ENCODE data around the gene UBE2I. TPM values are rescaled to one million over a fixed set of nuclear protein-coding genes. Genes with fewer than 3 reads are reported as not detected.

UBE2I gene
- total RNA-seq, 4 donors from 2014 or later: 28.9 to 80.4 (median 41.7) TPM

DNA sequence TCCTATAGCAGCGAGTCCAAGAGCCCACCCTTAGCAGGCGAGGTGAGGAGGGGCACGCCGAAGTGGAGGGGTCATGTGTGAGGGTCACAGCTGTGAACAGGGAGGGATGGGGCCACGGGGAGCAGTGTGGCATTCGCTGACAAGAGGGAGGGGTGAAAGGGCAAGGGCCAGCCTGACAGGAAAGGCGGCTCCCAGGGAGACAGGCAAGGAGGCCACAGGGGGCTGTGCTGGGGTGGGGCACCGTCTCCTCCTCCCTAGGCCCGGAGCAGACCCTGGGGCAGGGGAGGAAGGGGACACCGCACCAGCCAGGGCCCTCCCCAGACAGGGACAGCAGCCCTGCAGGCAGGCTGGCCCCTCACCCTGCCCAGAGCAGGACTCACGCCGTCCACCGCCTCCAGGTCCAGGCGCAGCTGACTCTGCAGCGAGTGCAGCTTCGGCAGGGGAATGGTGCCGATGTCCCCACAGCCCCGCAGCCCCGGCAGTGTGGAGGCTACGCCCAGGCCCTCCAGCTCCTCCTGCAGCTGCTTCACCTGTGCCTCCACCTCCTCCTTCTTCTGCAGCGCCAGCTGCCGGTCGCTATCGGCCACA lies 57.4 kb downstream of the UBE2I start:
- TF ChIP-seq, protein P1, sequence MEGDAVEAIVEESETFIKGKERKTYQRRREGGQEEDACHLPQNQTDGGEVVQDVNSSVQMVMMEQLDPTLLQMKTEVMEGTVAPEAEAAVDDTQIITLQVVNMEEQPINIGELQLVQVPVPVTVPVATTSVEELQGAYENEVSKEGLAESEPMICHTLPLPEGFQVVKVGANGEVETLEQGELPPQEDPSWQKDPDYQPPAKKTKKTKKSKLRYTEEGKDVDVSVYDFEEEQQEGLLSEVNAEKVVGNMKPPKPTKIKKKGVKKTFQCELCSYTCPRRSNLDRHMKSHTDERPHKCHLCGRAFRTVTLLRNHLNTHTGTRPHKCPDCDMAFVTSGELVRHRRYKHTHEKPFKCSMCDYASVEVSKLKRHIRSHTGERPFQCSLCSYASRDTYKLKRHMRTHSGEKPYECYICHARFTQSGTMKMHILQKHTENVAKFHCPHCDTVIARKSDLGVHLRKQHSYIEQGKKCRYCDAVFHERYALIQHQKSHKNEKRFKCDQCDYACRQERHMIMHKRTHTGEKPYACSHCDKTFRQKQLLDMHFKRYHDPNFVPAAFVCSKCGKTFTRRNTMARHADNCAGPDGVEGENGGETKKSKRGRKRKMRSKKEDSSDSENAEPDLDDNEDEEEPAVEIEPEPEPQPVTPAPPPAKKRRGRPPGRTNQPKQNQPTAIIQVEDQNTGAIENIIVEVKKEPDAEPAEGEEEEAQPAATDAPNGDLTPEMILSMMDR (IDR thresholded peaks at IDR 0.05 in 4 of 5, conservative IDR thresholded peaks at IDR 0.05 in 1 of 5): no peak
- TF ChIP-seq POLR2A (IDR thresholded peaks at IDR 0.05): no peak
- in situ Hi-C loops (cut with MboI; ENCODE audit: low sequenced_read_pairs in 4 of 4) (loop anchor here in 1 of 4 donors (10.0 kb wide), 1 partner anchor 48 kb away; the partner anchor contains the start of gene UNKL), intact Hi-C loops (cut with DNase I; ENCODE audit: low total_unique reads) (no loop called here)
- H3K27me3 ChIP-seq: no peaks in the 10 kb centered on the region
- DNase-seq (no peak), ATAC-seq (no peak)
- peaks cover 3 to 63% of the 10 kb centered on the region in 2 donors for H3K36me3 ChIP-seq
- no peaks in the 10 kb centered on the region for H3K9me3 ChIP-seq
- no peak overlapping the region for H3K4me3 ChIP-seq
- H3K4me1 ChIP-seq: no peaks in the 10 kb centered on the region
- no peak overlapping the region for H3K27ac ChIP-seq

DNA sequence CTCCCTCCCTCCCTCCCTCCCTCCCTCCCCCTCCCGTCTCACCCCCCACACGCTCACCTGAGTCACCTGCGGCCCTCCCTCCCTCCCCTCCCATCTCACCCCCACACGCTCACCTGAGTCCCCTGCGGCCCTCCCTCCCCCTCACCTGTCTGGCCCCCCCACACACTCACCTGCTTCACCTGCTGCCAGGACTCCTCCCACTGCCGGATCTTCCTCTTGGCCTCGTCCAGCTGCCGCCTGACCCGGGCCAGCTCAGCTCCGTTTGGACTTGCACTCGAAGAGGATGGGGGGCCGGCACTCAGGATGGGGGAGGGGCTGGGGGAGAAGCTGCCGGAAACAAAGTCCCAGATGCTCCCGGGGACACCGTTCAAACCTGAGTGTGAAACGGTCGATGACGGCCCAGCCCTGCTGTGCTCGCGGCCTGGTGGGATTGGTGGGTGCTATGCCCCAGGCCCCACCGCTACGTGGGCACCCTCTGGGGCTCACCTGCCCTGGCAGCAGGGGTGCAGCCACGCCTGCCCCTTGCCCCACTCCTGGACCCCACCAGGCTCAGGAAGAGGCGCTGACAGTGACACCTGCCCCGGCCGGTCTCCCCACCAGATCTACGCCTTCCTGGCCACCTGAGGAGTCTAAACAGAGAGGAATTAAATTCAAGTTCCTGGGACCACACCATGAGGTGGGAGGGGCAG lies 58.2 kb downstream of the UBE2I start:
- intact Hi-C loops (cut with DNase I; ENCODE audit: low total_unique reads): no loop called here
- Histone ChIP-seq H3K27me3 (no peaks in the 10 kb centered on the region), H3K27ac (no peak overlapping the region), H3K4me1 (no peaks in the 10 kb centered on the region), H3K36me3 (peaks cover 3 to 55% of the 10 kb centered on the region in 2 donors), H3K9me3 (no peaks in the 10 kb centered on the region), H3K4me3 (no peak overlapping the region)
- TF ChIP-seq POLR2A (IDR thresholded peaks at IDR 0.05): no peak
- TF ChIP-seq, protein P1 (IDR thresholded peaks at IDR 0.05 in 4 of 5, conservative IDR thresholded peaks at IDR 0.05 in 1 of 5): no peak
- in situ Hi-C loops (cut with MboI; ENCODE audit: low sequenced_read_pairs in 4 of 4): loop anchor here in 1 of 4 donors (10.0 kb wide), 1 partner anchor 47 kb away; the partner anchor contains the start of gene UNKL
- ATAC-seq: no peak
- no peak for DNase-seq

DNA sequence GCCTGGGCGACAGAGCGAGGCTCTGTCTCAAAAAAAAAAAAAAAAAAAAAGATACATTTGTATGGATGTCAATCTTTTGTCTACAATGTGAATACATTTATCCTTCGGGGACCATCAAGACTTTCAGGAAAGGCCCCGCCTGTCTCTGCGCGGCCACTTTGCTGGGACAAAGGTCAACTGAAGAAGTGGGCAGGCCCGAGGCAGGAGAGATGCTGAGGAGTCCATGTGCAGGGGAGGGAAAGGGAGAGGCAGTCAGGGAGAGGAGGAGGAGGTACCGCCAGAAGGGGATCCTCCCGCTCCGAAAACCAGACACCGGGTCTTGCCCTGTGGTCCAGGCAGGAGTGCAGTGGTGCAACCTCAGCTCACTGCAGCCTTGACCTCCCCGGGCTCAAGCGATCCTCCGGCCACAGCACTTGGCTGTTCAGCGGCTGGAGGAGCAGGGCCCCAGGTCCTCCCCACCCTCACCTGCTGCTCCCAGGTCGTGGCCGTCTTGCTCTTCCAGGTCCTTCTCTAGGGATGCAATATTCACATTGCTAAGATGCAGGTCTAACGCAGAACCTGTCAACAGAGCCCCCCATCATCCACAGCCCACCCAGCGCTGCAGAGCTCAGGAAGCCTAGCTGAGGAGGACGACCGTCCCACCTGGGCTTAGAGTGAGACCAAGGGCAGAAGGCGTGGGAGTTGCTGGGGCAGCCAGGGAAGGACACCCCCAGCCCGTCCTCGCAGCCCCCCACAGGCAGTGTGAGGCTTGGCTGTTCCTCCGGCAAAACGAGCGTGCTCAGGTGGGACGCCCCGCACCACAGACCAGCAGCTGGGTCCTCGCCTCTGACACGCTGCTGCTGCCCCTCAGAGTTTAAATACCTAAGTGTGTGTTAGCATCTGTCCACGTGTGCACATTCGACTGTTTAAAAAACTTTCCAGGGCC lies 61.9 kb downstream of the UBE2I start:
- Histone ChIP-seq H3K27me3 (no peaks in the 10 kb centered on the region), H3K9me3 (no peaks in the 10 kb centered on the region), H3K4me1 (no peaks in the 10 kb centered on the region), H3K27ac (no peak overlapping the region), H3K4me3 (no peak overlapping the region), H3K36me3 (peaks cover 0 to 25% of the 10 kb centered on the region in 2 donors)
- DNase-seq: no peak
- TF ChIP-seq, protein P1 (IDR thresholded peaks at IDR 0.05 in 4 of 5, conservative IDR thresholded peaks at IDR 0.05 in 1 of 5): no peak
- TF ChIP-seq POLR2A (IDR thresholded peaks at IDR 0.05): no peak
- in situ Hi-C loops (cut with MboI; ENCODE audit: low sequenced_read_pairs in 4 of 4) (no loop called here), intact Hi-C loops (cut with DNase I; ENCODE audit: low total_unique reads) (no loop called here)
- ATAC-seq: no peak

DNA sequence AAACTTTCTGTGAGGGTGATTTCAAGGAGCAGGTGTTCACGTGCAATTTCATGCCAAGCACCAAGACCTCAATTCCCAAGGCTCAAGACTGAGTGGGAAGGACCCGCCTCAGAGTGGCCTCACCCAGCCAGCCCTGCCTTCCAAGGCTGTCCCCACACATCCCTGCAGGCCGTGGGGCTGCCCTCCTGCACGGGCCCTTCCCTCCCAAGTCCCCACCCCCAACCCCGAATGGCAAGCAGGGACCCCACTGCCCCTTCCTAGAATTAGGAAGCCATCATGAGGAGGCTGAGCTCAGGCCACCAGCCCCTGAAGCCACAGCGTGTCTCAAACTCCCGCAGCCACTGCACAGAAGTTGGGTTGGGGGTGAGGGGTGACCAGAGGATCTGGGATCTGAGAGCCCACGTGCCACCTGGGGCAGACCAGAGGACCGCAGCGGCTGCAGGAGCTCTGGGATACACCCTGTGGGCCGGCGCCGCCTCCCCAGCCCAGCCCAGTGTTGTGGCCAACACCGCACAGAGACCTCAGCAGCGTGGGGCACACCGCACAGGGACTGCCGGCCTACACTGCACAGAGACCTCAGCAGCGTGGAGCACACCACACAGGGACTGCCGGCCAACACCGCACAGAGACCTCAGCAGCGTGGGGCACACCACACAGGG lies 63.0 kb downstream of the UBE2I start:
- ATAC-seq (no peak), DNase-seq (no peak)
- Histone ChIP-seq H3K4me1 (peaks cover 0 to 4% of the 10 kb centered on the region in 2 donors), H3K9me3 (no peaks in the 10 kb centered on the region), H3K27ac (no peak overlapping the region), H3K36me3 (peaks cover 0 to 16% of the 10 kb centered on the region in 2 donors), H3K4me3 (no peak overlapping the region), H3K27me3 (no peaks in the 10 kb centered on the region)
- intact Hi-C loops (cut with DNase I; ENCODE audit: low total_unique reads) (no loop called here), in situ Hi-C loops (cut with MboI; ENCODE audit: low sequenced_read_pairs in 4 of 4) (no loop called here)
- no peak for TF ChIP-seq POLR2A (IDR thresholded peaks at IDR 0.05)
- TF ChIP-seq, protein P1 (IDR thresholded peaks at IDR 0.05 in 4 of 5, conservative IDR thresholded peaks at IDR 0.05 in 1 of 5): no peak
